K562 (cell line): ENCODE data around the gene JPH2. TPM values are rescaled to one million over a fixed set of nuclear protein-coding genes. Genes with fewer than 3 reads are reported as not detected.
A peak's percentile ranks its signal among the peaks of the same experiment; 100 is the strongest.

Experiments
- ARID2 ChIP-seq: fragments of 450-650 bp; IDR thresholded peaks from 2 replicates; pipeline ENCODE4 v1.6.1; 2017; ENCODE audit warnings: antibody characterized with exemption, mild to moderate bottlenecking
- ATF4 ChIP-seq: fragments of 450-650 bp; formaldehyde crosslinking; IDR thresholded peaks from 2 replicates; pipeline ENCODE4 v1.4.0; 2022; ENCODE audit warnings: mild to moderate bottlenecking, moderate library complexity
- ATF7 ChIP-seq: fragments of 450-650 bp; IDR thresholded peaks from 2 replicates; pipeline ENCODE4 v1.7.1; 2014; ENCODE audit warnings: mild to moderate bottlenecking, moderate library complexity
- CGGBP1 ChIP-seq: fragments of 250-450 bp; sonication (Bioruptor Pico); IDR thresholded peaks from 2 replicates; pipeline ENCODE4 v1.9.0; 2021; ENCODE audit warnings: mild to moderate bottlenecking
- MAZ ChIP-seq, 2 experiments: fragments of 450-650 bp in 1 of 2; sonication (generic) in 1 of 2; formaldehyde crosslinking; IDR thresholded peaks in 1 of 2; conservative IDR thresholded peaks in 1 of 2; 2 replicates each; pipeline versions ENCODE4 v1.4.0 to v1.5.0; 2020; ENCODE audit warnings: mild to moderate bottlenecking in 1 of 2, missing genetic modification reagents in 1 of 2
- NFATC3 ChIP-seq: fragments of 450-650 bp; IDR thresholded peaks from 2 replicates; pipeline ENCODE4 v1.6.1; 2017; ENCODE audit warnings: mild to moderate bottlenecking
- NRF1 ChIP-seq, 2 experiments: fragments of 450-650 bp; IDR thresholded peaks in 1 of 2; conservative IDR thresholded peaks in 1 of 2; 2 replicates each; pipeline ENCODE4 v1.6.1; 2014; ENCODE audit warnings: mild to moderate bottlenecking in 2 of 2
- POLR2AphosphoS5 ChIP-seq: IDR thresholded peaks from 2 replicates; pipeline ENCODE4 v1.6.1; 2011; ENCODE audit warnings: mild to moderate bottlenecking, low read depth, low read length, moderate library complexity; ENCODE audit not compliant: control insufficient read depth, insufficient read depth
- PRPF4 ChIP-seq: fragments of 200-400 bp; formaldehyde crosslinking; IDR thresholded peaks from one replicate; pipeline ENCODE4 v1.6.1; 2017; ENCODE audit warnings: low read length, low read depth, mild to moderate bottlenecking; ENCODE audit not compliant: insufficient read depth, poor library complexity, severe bottlenecking
- RAD21 ChIP-seq, 2 experiments: fragments of 250-450 bp in 1 of 2; fragments of 450-650 bp in 1 of 2; sonication (Bioruptor Pico) in 1 of 2; formaldehyde crosslinking in 1 of 2; IDR thresholded peaks in 1 of 2; conservative IDR thresholded peaks in 1 of 2; 2 replicates each; pipeline versions ENCODE4 v1.4.0 to v1.8.0; 2020 to 2022; ENCODE audit warnings: mild to moderate bottlenecking in 2 of 2, moderate library complexity in 1 of 2
- SRSF3 ChIP-seq: fragments of 200-400 bp; formaldehyde crosslinking; IDR thresholded peaks from 2 replicates; pipeline ENCODE4 v1.6.1; 2016; ENCODE audit warnings: mild to moderate bottlenecking, low read length, moderate library complexity; ENCODE audit not compliant: insufficient read depth
- STAG1 ChIP-seq: sonication (generic); formaldehyde crosslinking; IDR thresholded peaks from 2 replicates; pipeline ENCODE4 v1.5.0; 2020; ENCODE audit warnings: missing genetic modification reagents, borderline replicate concordance
- THRB ChIP-seq: fragments of 450-650 bp; formaldehyde crosslinking; conservative IDR thresholded peaks from 2 replicates; pipeline ENCODE4 v1.4.0; 2022; ENCODE audit warnings: mild to moderate bottlenecking, missing genetic modification characterization
- VEZF1 ChIP-seq: fragments of 200-800 bp; sonication (Bioruptor generic); IDR thresholded peaks from 2 replicates; pipeline ENCODE4 v1.6.1; 2017; ENCODE audit warnings: missing genetic modification characterization, missing compliant biosample characterization
- ZNF165 ChIP-seq: fragments of 250-450 bp; sonication (Bioruptor Pico); IDR thresholded peaks from 2 replicates; pipeline ENCODE4 v1.4.0; 2020; ENCODE audit warnings: borderline replicate concordance
- ZNF512 ChIP-seq: IDR thresholded peaks from 2 replicates; pipeline ENCODE4 v1.6.1; 2016; ENCODE audit warnings: missing genetic modification characterization, missing compliant biosample characterization
- polyA plus RNA-seq, 8 experiments: library from polyadenylated mRNA; depleted of rRNA in 4 of 8; stranded (reverse) in 5 of 8; unstranded in 3 of 8; fragments of >200 nt; fragmentation: Nextera tagmentation in 2 of 8; fragmentation: Illumina TruSeq in 1 of 8; extraction: Ambion mirVana in 2 of 8; extraction: Trizol in 1 of 8; gene quantifications; 2 replicates each; pipeline versions ENCODE4 v1.2.1 to v1.2.3, GENCODE V29; 2011 to 2014; ENCODE audit warnings: inconsistent platforms in 1 of 8, missing spikeins in 1 of 8
- total RNA-seq, 7 experiments: library from RNA; depleted of rRNA in 6 of 7; stranded (reverse); fragments of >200 nt in 6 of 7; fragmentation: Illumina TruSeq in 2 of 7; extraction: Trizol in 2 of 7; gene quantifications; 2 replicates each; pipeline versions ENCODE4 v1.2.1 to v1.2.3, GENCODE V29; 2011 to 2021; ENCODE audit warnings: low replicate concordance in 1 of 7

JPH2 gene
- total and polyA plus RNA-seq, 9 of the 15 experiments (the other 6 are each of a cell fraction or from before 2014, with no cell fraction given): not detected

- 0 out of 2 replicates have a peak, but pooled peaks have one; percentile 29 for TF ChIP-seq THRB
- TF ChIP-seq ARID2: 0 out of 2 replicates have a peak, but pooled peaks have one; percentile 76
- no peak for TF ChIP-seq PRPF4
- peak in 1 of 2 experiments; percentile 14; a peak in 1 of 4 replicates for TF ChIP-seq NRF1 (conservative IDR thresholded peaks at IDR 0.05 in 1 of 2, IDR thresholded peaks at IDR 0.05 in 1 of 2)
- TF ChIP-seq POLR2AphosphoS5: no peak
- TF ChIP-seq CGGBP1 (CRISPR knock-in tag): no peak
- no peak for TF ChIP-seq ATF7
- TF ChIP-seq MAZ (CRISPR knock-in tag; conservative IDR thresholded peaks at IDR 0.05 in 1 of 2, IDR thresholded peaks at IDR 0.05 in 1 of 2): peak; percentile 27 to 66; a peak in 2 of 4 replicates
- TF ChIP-seq ATF4 (CRISPR knock-in tag): no peak
- no peak for TF ChIP-seq ZNF165
- TF ChIP-seq VEZF1: peak; percentile 50
- TF ChIP-seq STAG1 (CRISPR knock-in tag): peak; percentile 70; the same call in 1 of the 2 replicates
- peak; percentile 94 to 96 for TF ChIP-seq RAD21 (CRISPR knock-in tag; conservative IDR thresholded peaks at IDR 0.05 in 1 of 2, IDR thresholded peaks at IDR 0.05 in 1 of 2)
- no peak for TF ChIP-seq SRSF3
- no peak for TF ChIP-seq NFATC3
- TF ChIP-seq ZNF512 (tag): 0 out of 2 replicates have a peak, but pooled peaks have one; percentile 29
- TF ChIP-seq, all 486 proteins: peak for 20
Measured at GRCh38 chr20:44217342-44218092, 30.5 kb upstream of the JPH2 start (continued).
